Suprapubic skin (tissue), 3 donors: ENCODE results near the gene CLEC18A.

Experiments used
- EP300 ChIP-seq: sonication (generic); formaldehyde crosslinking; IDR thresholded peaks from one replicate; pipeline ENCODE4 v1.6.1; 2017; ENCODE audit warnings: antibody characterized with exemption
- TF ChIP-seq, protein P1 (sequence below), 2 donors: fragments of 200-600 bp in 1 of 2; fragments of 450-650 bp in 1 of 2; sonication (generic) in 1 of 2; IDR thresholded peaks; one replicate each; pipeline ENCODE4 v1.5.1; 2016 to 2019; ENCODE audit warnings: antibody characterized with exemption in 2 of 2, mild to moderate bottlenecking in 1 of 2, moderate library complexity in 1 of 2

DNA sequence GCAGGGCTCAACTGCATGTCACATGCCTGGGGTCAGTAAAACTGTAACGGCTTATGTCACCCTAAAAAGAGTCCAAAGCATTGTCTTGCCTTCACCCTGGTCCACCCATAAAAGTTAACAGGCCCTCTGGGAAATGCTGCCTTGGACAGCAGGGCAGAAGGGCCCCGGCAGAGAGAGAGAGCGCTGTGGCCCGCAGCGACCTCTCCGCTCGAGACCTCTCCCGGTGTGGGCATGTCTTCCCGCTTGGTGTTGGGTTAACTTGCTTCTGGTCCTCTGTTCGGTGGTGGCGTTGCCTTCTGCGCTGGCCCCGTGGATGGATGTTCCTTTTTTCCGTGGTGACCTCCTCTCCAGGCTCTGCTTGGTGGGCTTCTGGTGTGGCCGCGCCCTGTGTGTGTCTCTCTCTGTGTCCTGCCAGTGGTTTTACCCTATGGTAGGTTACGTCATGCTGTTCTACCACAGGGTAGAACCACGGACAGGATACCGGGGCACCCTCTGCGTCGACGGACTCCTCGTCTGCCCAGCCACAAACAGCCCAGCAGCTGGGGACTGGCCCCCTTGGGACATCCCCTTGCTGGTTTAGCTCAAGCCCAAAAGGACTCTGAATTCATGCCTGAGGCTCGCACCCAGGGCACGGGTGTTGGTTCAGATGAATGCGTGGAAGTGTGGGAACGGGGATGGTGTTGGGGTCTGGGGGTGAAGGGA is 18.3 kb upstream of the CLEC18A start:
- TF ChIP-seq, protein P1, sequence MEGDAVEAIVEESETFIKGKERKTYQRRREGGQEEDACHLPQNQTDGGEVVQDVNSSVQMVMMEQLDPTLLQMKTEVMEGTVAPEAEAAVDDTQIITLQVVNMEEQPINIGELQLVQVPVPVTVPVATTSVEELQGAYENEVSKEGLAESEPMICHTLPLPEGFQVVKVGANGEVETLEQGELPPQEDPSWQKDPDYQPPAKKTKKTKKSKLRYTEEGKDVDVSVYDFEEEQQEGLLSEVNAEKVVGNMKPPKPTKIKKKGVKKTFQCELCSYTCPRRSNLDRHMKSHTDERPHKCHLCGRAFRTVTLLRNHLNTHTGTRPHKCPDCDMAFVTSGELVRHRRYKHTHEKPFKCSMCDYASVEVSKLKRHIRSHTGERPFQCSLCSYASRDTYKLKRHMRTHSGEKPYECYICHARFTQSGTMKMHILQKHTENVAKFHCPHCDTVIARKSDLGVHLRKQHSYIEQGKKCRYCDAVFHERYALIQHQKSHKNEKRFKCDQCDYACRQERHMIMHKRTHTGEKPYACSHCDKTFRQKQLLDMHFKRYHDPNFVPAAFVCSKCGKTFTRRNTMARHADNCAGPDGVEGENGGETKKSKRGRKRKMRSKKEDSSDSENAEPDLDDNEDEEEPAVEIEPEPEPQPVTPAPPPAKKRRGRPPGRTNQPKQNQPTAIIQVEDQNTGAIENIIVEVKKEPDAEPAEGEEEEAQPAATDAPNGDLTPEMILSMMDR (IDR thresholded peaks at IDR 0.05) = no peak
- no peak for TF ChIP-seq EP300
